Activated CD4-positive, alpha-beta memory T cell treated with anti-CD3 and anti-CD28 coated beads, Interleukin-2, amount 10 ng/mL, durations not matched to agents 7 days and 5 days (primary cell): ENCODE data around the gene C21orf58. TPM values are rescaled to one million over a fixed set of nuclear protein-coding genes. Genes with fewer than 3 reads are reported as not detected.

ENCODE experiments used
- CTCF ChIA-PET: fragments of 350-600 bp; sonication (Branson Sonifier 250); formaldehyde crosslinking; loops from one replicate; lab custom pipeline; 2021; ENCODE audit warnings: antibody characterized with exemption, inconsistent platforms; lab: Charles Lee
- POLR2A ChIA-PET: fragments of 350-600 bp; sonication (Branson Sonifier 250); formaldehyde crosslinking; loops from one replicate; lab custom pipeline; 2021; ENCODE audit warnings: antibody characterized with exemption; lab: Charles Lee
- DNase-seq: peaks from one replicate; pipeline ENCODE4 v3.0.0-alpha.2; 2020
- H3K27ac Mint-ChIP-seq: one replicate; pipeline ENCODE4 v1.8.0; 2021; ENCODE audit warnings: mild to moderate bottlenecking, mixed read lengths
- H3K27me3 Mint-ChIP-seq: one replicate; pipeline ENCODE4 v1.8.0; 2021; ENCODE audit warnings: mixed read lengths
- H3K36me3 Mint-ChIP-seq: one replicate; pipeline ENCODE4 v1.8.0; 2021; ENCODE audit warnings: low read depth, mixed read lengths
- H3K4me1 Mint-ChIP-seq: one replicate; pipeline ENCODE4 v1.8.0; 2021; ENCODE audit warnings: mixed read lengths
- H3K4me3 Mint-ChIP-seq: one replicate; pipeline ENCODE4 v1.8.0; 2021; ENCODE audit warnings: mild to moderate bottlenecking, mixed read lengths
- H3K9me3 Mint-ChIP-seq: one replicate; pipeline ENCODE4 v1.8.0; 2021; ENCODE audit warnings: mixed read lengths
- total RNA-seq, 2 experiments: library from RNA; stranded (reverse); gene quantifications; one replicate each; pipeline ENCODE4 v1.2.3, GENCODE V29; 2021

The C21orf58 gene
- total RNA-seq, 2 experiments from 2014 or later = 47.7 to 49.4 TPM

GRCh38 chr21:46252840-46253239 is 70.8 kb downstream of the C21orf58 start:
- ChIA-PET POLR2A (interaction anchor here (0.7 to 2.1 kb wide), 6 partner anchors 10 to 1910 kb away, joined by 3 to 9 read pairs (median 6); a partner anchor contains a TSS), CTCF (interaction anchor here (0.8 to 1.6 kb wide), 5 partner anchors 23 to 280 kb away, joined by 3 to 5 read pairs (median 4); partner anchors contain the start of gene MCM3AP)
- H3K27ac Mint-ChIP-seq = peak overlapping the region; percentile 87
- no peak overlapping the region for H3K4me3 Mint-ChIP-seq
- H3K4me1 Mint-ChIP-seq = peaks cover 42% of the 10 kb centered on the region
- no peaks in the 10 kb centered on the region for H3K9me3 Mint-ChIP-seq
- DNase-seq = no peak
- no peaks in the 10 kb centered on the region for H3K27me3 Mint-ChIP-seq
- H3K36me3 Mint-ChIP-seq = peaks cover 82% of the 10 kb centered on the region

Other genes with a start within 250 kb of the C21orf58 start
- gene COL6A2, start 225.8 kb downstream of the C21orf58 start, total RNA-seq = 1 to 10 TPM; 1.1 to 1.6 TPM
- gene FTCD, start 168.3 kb downstream of the C21orf58 start, total RNA-seq = under 1 TPM in 1 of 2 experiments, not detected in 1; 0.18 TPM
- gene SPATC1L, start 139.4 kb downstream of the C21orf58 start, total RNA-seq = 1 to 10 TPM; 4.2 to 4.4 TPM
- gene LSS, start 95.1 kb downstream of the C21orf58 start, total RNA-seq = 10 to 100 TPM; 54.7 to 56.1 TPM
- gene MCM3AP, start 38.3 kb downstream of the C21orf58 start, total RNA-seq = 100 to 1,000 TPM; 109 to 121 TPM
- 10 to 100 TPM; 10.8 to 12.1 TPM for gene YBEY, start 37.5 kb downstream of the C21orf58 start, total RNA-seq
- 10 to 100 TPM; 63.7 to 63.9 TPM for gene PCNT, start 286 bp upstream of the C21orf58 start, total RNA-seq
- gene DIP2A, start 135.0 kb upstream of the C21orf58 start, total RNA-seq = 10 to 100 TPM; 52.9 to 53.2 TPM